GM19035 (cell line): Measurements from ENCODE around the gene CLCA2.
A peak's percentile ranks its signal among the peaks of the same experiment; 100 is the strongest.

Source experiments
- ATAC-seq: cut with Tn5 transposase; IDR thresholded peaks from one replicate; pipeline ENCODE4 v1.9.1; 2021; ENCODE audit not compliant: unreplicated experiment

CLCA2 gene

GRCh38 chr1:86472767-86473166 is 48.8 kb downstream of the CLCA2 start:
- ATAC-seq = no peak

GRCh38 chr1:86477256-86477655 is 53.3 kb downstream of the CLCA2 start:
- no peak for ATAC-seq

- no peak for ATAC-seq
Observed at GRCh38 chr1:86477682-86478081, 53.7 kb downstream of the CLCA2 start.

GRCh38 chr1:86478416-86479156 is 54.6 kb downstream of the CLCA2 start:
- no peak for ATAC-seq

- no peak for ATAC-seq
Observed at GRCh38 chr1:86481966-86482365, 58.0 kb downstream of the CLCA2 start.

GRCh38 chr1:86487131-86487810 is 63.3 kb downstream of the CLCA2 start:
- ATAC-seq = no peak

- no peak for ATAC-seq
Observed at GRCh38 chr1:86487811-86488141, 63.8 kb downstream of the CLCA2 start.

- ATAC-seq = no peak
Observed at GRCh38 chr1:86489242-86489878, 65.4 kb downstream of the CLCA2 start.

GRCh38 chr1:86491171-86491950 is 67.4 kb downstream of the CLCA2 start:
- no peak for ATAC-seq

GRCh38 chr1:86498281-86498680 is 74.3 kb downstream of the CLCA2 start:
- ATAC-seq = no peak

GRCh38 chr1:86499987-86500593 is 76.1 kb downstream of the CLCA2 start:
- ATAC-seq = peak; percentile 58

- ATAC-seq = no peak
Observed at GRCh38 chr1:86500714-86501113, 76.7 kb downstream of the CLCA2 start.

- peak; percentile 69 for ATAC-seq
Observed at GRCh38 chr1:86502125-86502646, 78.2 kb downstream of the CLCA2 start.

- no peak for ATAC-seq
Observed at GRCh38 chr1:86502721-86503405, 78.9 kb downstream of the CLCA2 start.

- no peak for ATAC-seq
Observed at GRCh38 chr1:86503406-86504136, 79.6 kb downstream of the CLCA2 start.

GRCh38 chr1:86504137-86504479 is 80.1 kb downstream of the CLCA2 start:
- ATAC-seq = no peak

- no peak for ATAC-seq
Observed at GRCh38 chr1:86504895-86505563, 81.1 kb downstream of the CLCA2 start.

- no peak for ATAC-seq
Observed at GRCh38 chr1:86505564-86505902, 81.6 kb downstream of the CLCA2 start.
